SK-N-SH treated with all-trans-retinoic acid at 6 μM for 48 hours (cell line): Measurements from ENCODE around the gene MPG.

Source experiments
- ATAC-seq: fragments of 200-7000 bp; cut with Tn5 transposase; 3 replicates; pipeline ENCODE4 v1.9.1; 2020; ENCODE audit warnings: mild to moderate bottlenecking, moderate library complexity
- ARNTL ChIP-seq: fragments of 450-650 bp; formaldehyde crosslinking; IDR thresholded peaks from 2 replicates; pipeline ENCODE4 v1.5.0; 2020; ENCODE audit warnings: low read depth, mild to moderate bottlenecking, moderate library complexity, borderline replicate concordance
- BACH2 ChIP-seq: fragments of 250-450 bp; sonication (Bioruptor Pico); IDR thresholded peaks from 2 replicates; pipeline ENCODE4 v1.9.0; 2021; ENCODE audit warnings: mild to moderate bottlenecking, borderline replicate concordance
- CSDC2 ChIP-seq: fragments of 250-450 bp; sonication (Bioruptor Pico); IDR thresholded peaks from 2 replicates; pipeline ENCODE4 v1.5.0; 2020; ENCODE audit warnings: mild to moderate bottlenecking, moderate library complexity
- ESRRG ChIP-seq: fragments of 250-450 bp; sonication (Bioruptor Pico); IDR thresholded peaks from 2 replicates; pipeline ENCODE4 v1.6.1; 2021; ENCODE audit warnings: mild to moderate bottlenecking
- GLIS3 ChIP-seq: fragments of 250-450 bp; sonication (Bioruptor Pico); IDR thresholded peaks from 2 replicates; pipeline ENCODE4 v1.5.0; 2020; ENCODE audit warnings: mild to moderate bottlenecking, moderate library complexity
- ISL1 ChIP-seq: fragments of 250-450 bp; sonication (Bioruptor Pico); IDR thresholded peaks from 2 replicates; pipeline ENCODE4 v2.1.2; 2022; ENCODE audit warnings: mild to moderate bottlenecking, moderate library complexity
- OSR1 ChIP-seq: fragments of 250-450 bp; sonication (Bioruptor Pico); IDR thresholded peaks from 2 replicates; pipeline ENCODE4 v1.8.0; 2022; ENCODE audit warnings: moderate library complexity, mild to moderate bottlenecking, inconsistent platforms
- PPARA ChIP-seq: fragments of 250-450 bp; sonication (Bioruptor Pico); IDR thresholded peaks from 2 replicates; pipeline ENCODE4 v1.5.0; 2020; ENCODE audit warnings: mild to moderate bottlenecking, borderline replicate concordance
- RARB ChIP-seq: fragments of 250-450 bp; sonication (Bioruptor Pico); IDR thresholded peaks from 2 replicates; pipeline ENCODE4 v1.8.0; 2021; ENCODE audit warnings: mild to moderate bottlenecking, moderate library complexity
- SNAI2 ChIP-seq: fragments of 250-450 bp; sonication (Bioruptor Pico); IDR thresholded peaks from 2 replicates; pipeline ENCODE4 v1.5.0; 2020; ENCODE audit warnings: mild to moderate bottlenecking, moderate library complexity
- TCF4 ChIP-seq: fragments of 250-450 bp; sonication (Bioruptor Pico); IDR thresholded peaks from 2 replicates; pipeline ENCODE4 v1.8.0; 2021; ENCODE audit warnings: mild to moderate bottlenecking, moderate library complexity, borderline replicate concordance
- TOX ChIP-seq: fragments of 250-450 bp; sonication (Bioruptor Pico); IDR thresholded peaks from 2 replicates; pipeline ENCODE4 v1.8.0; 2021; ENCODE audit warnings: mild to moderate bottlenecking, moderate library complexity, borderline replicate concordance
- ZC3H10 ChIP-seq: fragments of 250-450 bp; sonication (Bioruptor Pico); IDR thresholded peaks from 2 replicates; pipeline ENCODE4 v1.5.1; 2021; ENCODE audit warnings: mild to moderate bottlenecking, moderate library complexity
- ZFP3 ChIP-seq: fragments of 250-450 bp; sonication (Bioruptor Pico); IDR thresholded peaks from 2 replicates; pipeline ENCODE4 v1.5.0; 2020; ENCODE audit warnings: mild to moderate bottlenecking, moderate library complexity
- ZFP30 ChIP-seq: fragments of 450-650 bp; formaldehyde crosslinking; IDR thresholded peaks from 2 replicates; pipeline ENCODE4 v1.5.0; 2022; ENCODE audit warnings: mild to moderate bottlenecking, moderate library complexity
- ZNF565 ChIP-seq: fragments of 450-650 bp; formaldehyde crosslinking; conservative IDR thresholded peaks from 2 replicates; pipeline ENCODE4 v1.5.0; 2020; ENCODE audit warnings: low read depth, mild to moderate bottlenecking, moderate library complexity
- ZNF70 ChIP-seq: fragments of 450-650 bp; formaldehyde crosslinking; IDR thresholded peaks from 2 replicates; pipeline ENCODE4 v1.5.0; 2020; ENCODE audit warnings: mild to moderate bottlenecking, moderate library complexity
- ZNF8 ChIP-seq: fragments of 450-650 bp; formaldehyde crosslinking; IDR thresholded peaks from 2 replicates; pipeline ENCODE4 v1.5.0; 2020; ENCODE audit warnings: mild to moderate bottlenecking, moderate library complexity
- TF ChIP-seq, protein P1 (sequence below): fragments of 250-450 bp; sonication (Bioruptor Pico); IDR thresholded peaks from 2 replicates; pipeline ENCODE4 v1.8.0; 2020; ENCODE audit warnings: mild to moderate bottlenecking, moderate library complexity, borderline replicate concordance
- TF ChIP-seq, protein P2 (sequence below): fragments of 250-450 bp; sonication (Bioruptor Pico); IDR thresholded peaks from 2 replicates; pipeline ENCODE4 v1.5.1; 2020; ENCODE audit warnings: low read depth, mild to moderate bottlenecking, moderate library complexity
- TF ChIP-seq, protein P3 (sequence below): fragments of 250-450 bp; sonication (Bioruptor Pico); IDR thresholded peaks from 2 replicates; pipeline ENCODE4 v1.5.1; 2021; ENCODE audit warnings: mild to moderate bottlenecking, moderate library complexity
- TF ChIP-seq, protein P4 (sequence below): fragments of 250-450 bp; sonication (Bioruptor Pico); IDR thresholded peaks from 2 replicates; pipeline ENCODE4 v1.5.0; 2020; ENCODE audit warnings: mild to moderate bottlenecking, moderate library complexity
- TF ChIP-seq, protein P5 (sequence below): fragments of 250-450 bp; sonication (Bioruptor Pico); IDR thresholded peaks from 2 replicates; pipeline ENCODE4 v1.8.0; 2021; ENCODE audit warnings: low read depth, mild to moderate bottlenecking, moderate library complexity, borderline replicate concordance

Gene MPG

DNA sequence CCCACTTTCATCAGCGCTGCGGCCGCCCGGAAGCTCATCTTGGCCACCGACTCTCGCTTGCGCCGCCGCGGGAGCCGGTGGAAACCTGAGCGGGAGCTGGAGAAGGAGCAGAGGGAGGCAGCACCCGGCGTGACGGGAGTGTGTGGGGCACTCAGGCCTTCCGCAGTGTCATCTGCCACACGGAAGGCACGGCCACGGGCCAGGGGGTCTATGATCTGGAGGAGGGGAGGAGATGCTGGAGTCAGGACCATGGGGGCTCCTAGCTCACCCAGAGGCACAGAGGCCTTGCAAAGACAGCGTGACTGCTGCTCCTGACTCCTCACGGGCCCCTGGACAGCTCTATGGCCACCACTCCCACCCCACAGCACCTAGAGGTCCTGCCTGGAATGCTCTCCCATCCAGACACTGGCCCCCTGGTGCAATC lies 15.0 kb upstream of the MPG start:
- TF ChIP-seq RARB (CRISPR knock-in tag) = no peak
- no peak for TF ChIP-seq ZNF70 (CRISPR knock-in tag)
- TF ChIP-seq PPARA (CRISPR knock-in tag) = no peak
- ATAC-seq = no peak

DNA sequence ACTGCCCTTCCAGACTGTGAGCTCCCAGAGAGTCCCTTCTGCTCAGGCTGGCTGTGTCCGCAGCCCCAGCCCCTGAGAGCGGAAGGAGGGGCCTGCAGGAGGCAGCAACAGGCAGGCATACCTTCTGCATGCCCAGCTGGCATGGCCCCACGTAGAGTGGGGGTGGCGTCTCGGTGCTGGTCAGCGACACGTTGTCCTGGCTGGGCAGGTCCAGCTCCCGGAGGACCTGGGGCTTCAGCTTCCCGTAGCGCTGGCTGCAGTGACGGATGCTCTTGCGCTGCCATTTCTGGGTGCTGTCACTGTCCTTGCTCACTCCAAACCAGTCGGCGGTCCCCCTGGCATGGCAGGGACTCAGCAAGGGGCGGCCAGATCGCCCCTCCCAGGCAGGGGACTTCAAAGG lies 14.6 kb upstream of the MPG start:
- ATAC-seq = no peak
- TF ChIP-seq ZNF8 (CRISPR knock-in tag) = no peak
- no peak for TF ChIP-seq ZNF70 (CRISPR knock-in tag)
- TF ChIP-seq CSDC2 (CRISPR knock-in tag) = no peak
- TF ChIP-seq, protein P1, sequence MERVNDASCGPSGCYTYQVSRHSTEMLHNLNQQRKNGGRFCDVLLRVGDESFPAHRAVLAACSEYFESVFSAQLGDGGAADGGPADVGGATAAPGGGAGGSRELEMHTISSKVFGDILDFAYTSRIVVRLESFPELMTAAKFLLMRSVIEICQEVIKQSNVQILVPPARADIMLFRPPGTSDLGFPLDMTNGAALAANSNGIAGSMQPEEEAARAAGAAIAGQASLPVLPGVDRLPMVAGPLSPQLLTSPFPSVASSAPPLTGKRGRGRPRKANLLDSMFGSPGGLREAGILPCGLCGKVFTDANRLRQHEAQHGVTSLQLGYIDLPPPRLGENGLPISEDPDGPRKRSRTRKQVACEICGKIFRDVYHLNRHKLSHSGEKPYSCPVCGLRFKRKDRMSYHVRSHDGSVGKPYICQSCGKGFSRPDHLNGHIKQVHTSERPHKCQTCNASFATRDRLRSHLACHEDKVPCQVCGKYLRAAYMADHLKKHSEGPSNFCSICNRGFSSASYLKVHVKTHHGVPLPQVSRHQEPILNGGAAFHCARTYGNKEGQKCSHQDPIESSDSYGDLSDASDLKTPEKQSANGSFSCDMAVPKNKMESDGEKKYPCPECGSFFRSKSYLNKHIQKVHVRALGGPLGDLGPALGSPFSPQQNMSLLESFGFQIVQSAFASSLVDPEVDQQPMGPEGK (CRISPR knock-in tag) = no peak
- no peak for TF ChIP-seq BACH2
- TF ChIP-seq SNAI2 (CRISPR knock-in tag) = no peak
- TF ChIP-seq, protein P2, sequence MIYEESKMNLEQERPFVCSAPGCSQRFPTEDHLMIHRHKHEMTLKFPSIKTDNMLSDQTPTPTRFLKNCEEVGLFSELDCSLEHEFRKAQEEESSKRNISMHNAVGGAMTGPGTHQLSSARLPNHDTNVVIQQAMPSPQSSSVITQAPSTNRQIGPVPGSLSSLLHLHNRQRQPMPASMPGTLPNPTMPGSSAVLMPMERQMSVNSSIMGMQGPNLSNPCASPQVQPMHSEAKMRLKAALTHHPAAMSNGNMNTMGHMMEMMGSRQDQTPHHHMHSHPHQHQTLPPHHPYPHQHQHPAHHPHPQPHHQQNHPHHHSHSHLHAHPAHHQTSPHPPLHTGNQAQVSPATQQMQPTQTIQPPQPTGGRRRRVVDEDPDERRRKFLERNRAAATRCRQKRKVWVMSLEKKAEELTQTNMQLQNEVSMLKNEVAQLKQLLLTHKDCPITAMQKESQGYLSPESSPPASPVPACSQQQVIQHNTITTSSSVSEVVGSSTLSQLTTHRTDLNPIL (CRISPR knock-in tag) = no peak
- no peak for TF ChIP-seq TCF4
- no peak for TF ChIP-seq ZNF565
- TF ChIP-seq, protein P3, sequence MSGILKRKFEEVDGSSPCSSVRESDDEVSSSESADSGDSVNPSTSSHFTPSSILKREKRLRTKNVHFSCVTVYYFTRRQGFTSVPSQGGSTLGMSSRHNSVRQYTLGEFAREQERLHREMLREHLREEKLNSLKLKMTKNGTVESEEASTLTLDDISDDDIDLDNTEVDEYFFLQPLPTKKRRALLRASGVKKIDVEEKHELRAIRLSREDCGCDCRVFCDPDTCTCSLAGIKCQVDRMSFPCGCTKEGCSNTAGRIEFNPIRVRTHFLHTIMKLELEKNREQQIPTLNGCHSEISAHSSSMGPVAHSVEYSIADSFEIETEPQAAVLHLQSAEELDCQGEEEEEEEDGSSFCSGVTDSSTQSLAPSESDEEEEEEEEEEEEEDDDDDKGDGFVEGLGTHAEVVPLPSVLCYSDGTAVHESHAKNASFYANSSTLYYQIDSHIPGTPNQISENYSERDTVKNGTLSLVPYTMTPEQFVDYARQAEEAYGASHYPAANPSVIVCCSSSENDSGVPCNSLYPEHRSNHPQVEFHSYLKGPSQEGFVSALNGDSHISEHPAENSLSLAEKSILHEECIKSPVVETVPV (CRISPR knock-in tag) = no peak
- TF ChIP-seq GLIS3 = no peak
- TF ChIP-seq OSR1 (CRISPR knock-in tag) = no peak
- TF ChIP-seq PPARA (CRISPR knock-in tag) = no peak
- no peak for TF ChIP-seq TOX (CRISPR knock-in tag)
- no peak for TF ChIP-seq ESRRG (CRISPR knock-in tag)
- no peak for TF ChIP-seq ZFP3 (CRISPR knock-in tag)
- TF ChIP-seq RARB (CRISPR knock-in tag) = no peak
- no peak for TF ChIP-seq ARNTL (CRISPR knock-in tag)
- TF ChIP-seq, protein P4, sequence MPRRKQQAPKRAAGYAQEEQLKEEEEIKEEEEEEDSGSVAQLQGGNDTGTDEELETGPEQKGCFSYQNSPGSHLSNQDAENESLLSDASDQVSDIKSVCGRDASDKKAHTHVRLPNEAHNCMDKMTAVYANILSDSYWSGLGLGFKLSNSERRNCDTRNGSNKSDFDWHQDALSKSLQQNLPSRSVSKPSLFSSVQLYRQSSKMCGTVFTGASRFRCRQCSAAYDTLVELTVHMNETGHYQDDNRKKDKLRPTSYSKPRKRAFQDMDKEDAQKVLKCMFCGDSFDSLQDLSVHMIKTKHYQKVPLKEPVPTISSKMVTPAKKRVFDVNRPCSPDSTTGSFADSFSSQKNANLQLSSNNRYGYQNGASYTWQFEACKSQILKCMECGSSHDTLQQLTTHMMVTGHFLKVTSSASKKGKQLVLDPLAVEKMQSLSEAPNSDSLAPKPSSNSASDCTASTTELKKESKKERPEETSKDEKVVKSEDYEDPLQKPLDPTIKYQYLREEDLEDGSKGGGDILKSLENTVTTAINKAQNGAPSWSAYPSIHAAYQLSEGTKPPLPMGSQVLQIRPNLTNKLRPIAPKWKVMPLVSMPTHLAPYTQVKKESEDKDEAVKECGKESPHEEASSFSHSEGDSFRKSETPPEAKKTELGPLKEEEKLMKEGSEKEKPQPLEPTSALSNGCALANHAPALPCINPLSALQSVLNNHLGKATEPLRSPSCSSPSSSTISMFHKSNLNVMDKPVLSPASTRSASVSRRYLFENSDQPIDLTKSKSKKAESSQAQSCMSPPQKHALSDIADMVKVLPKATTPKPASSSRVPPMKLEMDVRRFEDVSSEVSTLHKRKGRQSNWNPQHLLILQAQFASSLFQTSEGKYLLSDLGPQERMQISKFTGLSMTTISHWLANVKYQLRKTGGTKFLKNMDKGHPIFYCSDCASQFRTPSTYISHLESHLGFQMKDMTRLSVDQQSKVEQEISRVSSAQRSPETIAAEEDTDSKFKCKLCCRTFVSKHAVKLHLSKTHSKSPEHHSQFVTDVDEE (CRISPR knock-in tag) = no peak
- TF ChIP-seq ISL1 (CRISPR knock-in tag) = no peak

DNA sequence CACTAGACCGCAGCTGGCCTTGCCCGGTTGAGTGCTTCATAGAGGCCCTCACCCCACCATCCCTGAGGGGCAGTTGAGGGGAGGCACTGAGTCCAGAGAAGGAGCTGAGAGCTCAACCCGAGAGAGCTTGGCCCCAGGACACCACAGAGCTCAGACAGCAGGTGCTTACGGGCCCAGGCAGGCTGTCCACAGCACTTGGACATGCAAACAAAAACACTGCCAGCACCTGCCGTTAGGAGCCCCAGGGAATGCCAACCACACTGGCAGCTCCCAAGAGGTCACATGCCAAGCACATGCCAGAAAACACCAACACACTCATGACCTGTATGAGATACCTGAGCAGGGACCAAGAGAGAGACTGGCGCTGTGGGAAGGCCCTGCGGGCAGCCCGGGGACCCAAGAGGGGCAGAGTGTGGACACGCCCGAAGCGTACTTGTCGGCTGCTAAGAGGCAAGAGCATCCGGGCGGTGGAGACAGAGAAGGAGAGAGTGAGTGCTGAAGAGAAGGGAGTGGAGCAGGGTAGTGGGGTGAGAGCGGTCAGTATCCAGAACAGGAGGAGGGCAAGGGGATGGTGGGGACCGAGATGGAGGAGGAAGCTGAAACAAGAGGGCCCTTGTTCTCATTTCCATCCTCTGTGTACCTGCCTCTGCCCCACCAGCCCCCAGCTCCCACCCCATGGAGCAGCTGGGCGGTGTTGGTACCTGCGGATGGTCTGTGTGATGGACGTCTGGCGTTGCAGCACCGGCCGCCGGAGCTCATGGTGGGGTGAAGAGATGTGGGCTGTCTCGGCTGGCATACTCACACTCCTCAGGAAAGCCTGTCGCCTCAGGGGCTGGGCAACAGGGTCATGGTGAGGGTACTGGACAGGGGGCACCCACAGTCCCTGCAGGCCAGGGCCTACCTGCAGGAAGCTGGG lies 13.8 kb upstream of the MPG start:
- ATAC-seq = no peak

More for the DNA sequence above, 13.8 kb upstream of the MPG start:
- TF ChIP-seq, protein P2 (CRISPR knock-in tag) = no peak
- TF ChIP-seq ZFP3 (CRISPR knock-in tag) (no peak), ZFP30 (no peak), ZNF565 (no peak), ZC3H10 (no peak), GLIS3 (no peak), RARB (CRISPR knock-in tag) (no peak), SNAI2 (CRISPR knock-in tag) (no peak), ARNTL (CRISPR knock-in tag) (no peak), ISL1 (CRISPR knock-in tag) (no peak)
- TF ChIP-seq, protein P5, sequence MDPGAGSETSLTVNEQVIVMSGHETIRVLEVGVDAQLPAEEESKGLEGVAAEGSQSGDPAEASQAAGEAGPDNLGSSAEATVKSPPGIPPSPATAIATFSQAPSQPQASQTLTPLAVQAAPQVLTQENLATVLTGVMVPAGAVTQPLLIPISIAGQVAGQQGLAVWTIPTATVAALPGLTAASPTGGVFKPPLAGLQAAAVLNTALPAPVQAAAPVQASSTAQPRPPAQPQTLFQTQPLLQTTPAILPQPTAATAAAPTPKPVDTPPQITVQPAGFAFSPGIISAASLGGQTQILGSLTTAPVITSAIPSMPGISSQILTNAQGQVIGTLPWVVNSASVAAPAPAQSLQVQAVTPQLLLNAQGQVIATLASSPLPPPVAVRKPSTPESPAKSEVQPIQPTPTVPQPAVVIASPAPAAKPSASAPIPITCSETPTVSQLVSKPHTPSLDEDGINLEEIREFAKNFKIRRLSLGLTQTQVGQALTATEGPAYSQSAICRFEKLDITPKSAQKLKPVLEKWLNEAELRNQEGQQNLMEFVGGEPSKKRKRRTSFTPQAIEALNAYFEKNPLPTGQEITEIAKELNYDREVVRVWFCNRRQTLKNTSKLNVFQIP (CRISPR knock-in tag) = no peak
- TF ChIP-seq, protein P1 (CRISPR knock-in tag) = no peak
